Ovary (tissue), 3 donors: Measurements from ENCODE around the gene LZTFL1.

ENCODE experiments used
- POLR2A ChIP-seq: fragments of 450-650 bp; IDR thresholded peaks from one replicate; pipeline ENCODE4 v1.6.1; 2017; ENCODE audit warnings: antibody characterized with exemption, mild to moderate bottlenecking, moderate library complexity
- TF ChIP-seq, protein P1 (sequence below), 3 donors: fragments of 450-650 bp in 2 of 3; fragments of 200-600 bp in 1 of 3; IDR thresholded peaks; one replicate each; pipeline versions ENCODE4 v1.5.1 to v1.8.0; 2016 to 2022; ENCODE audit warnings: antibody characterized with exemption in 3 of 3, mild to moderate bottlenecking in 1 of 3
- donor health status: DM: no; HTN: no; CAD: no.

DNA sequence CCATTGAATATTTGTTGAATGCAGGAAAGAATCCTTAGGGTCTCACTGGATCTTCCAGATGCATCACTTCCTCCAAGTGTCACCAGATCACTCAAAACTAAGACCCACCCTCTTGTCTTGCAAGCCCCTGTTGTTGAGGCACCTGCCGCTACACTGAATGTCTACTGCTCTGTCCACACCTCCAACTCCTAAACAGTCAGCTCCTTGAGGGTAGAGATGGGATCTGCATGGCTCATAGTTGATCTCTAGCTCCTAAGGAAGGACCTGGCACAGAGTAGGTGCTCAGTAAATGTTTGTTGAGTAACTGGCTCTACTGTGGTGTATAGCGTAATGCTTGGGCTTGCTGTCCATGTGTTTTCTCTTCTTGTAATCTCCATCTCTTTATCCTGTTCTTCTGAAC lies 54.4 kb downstream of the LZTFL1 start:
- TF ChIP-seq, protein P1, sequence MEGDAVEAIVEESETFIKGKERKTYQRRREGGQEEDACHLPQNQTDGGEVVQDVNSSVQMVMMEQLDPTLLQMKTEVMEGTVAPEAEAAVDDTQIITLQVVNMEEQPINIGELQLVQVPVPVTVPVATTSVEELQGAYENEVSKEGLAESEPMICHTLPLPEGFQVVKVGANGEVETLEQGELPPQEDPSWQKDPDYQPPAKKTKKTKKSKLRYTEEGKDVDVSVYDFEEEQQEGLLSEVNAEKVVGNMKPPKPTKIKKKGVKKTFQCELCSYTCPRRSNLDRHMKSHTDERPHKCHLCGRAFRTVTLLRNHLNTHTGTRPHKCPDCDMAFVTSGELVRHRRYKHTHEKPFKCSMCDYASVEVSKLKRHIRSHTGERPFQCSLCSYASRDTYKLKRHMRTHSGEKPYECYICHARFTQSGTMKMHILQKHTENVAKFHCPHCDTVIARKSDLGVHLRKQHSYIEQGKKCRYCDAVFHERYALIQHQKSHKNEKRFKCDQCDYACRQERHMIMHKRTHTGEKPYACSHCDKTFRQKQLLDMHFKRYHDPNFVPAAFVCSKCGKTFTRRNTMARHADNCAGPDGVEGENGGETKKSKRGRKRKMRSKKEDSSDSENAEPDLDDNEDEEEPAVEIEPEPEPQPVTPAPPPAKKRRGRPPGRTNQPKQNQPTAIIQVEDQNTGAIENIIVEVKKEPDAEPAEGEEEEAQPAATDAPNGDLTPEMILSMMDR (IDR thresholded peaks at IDR 0.05), result no peak
- no peak for TF ChIP-seq POLR2A
